KOPT-K1 (cell line): ENCODE data around the gene GPR61.

ENCODE experiments used
- H3K27ac ChIP-seq: fragments of 200-600 bp; sonication (generic); 2 replicates; pipeline ENCODE4 v1.5.1; 2016; ENCODE audit warnings: antibody characterized with exemption, mild to moderate bottlenecking, low read depth, low read length; ENCODE audit not compliant: poor library complexity, severe bottlenecking
- H3K36me3 ChIP-seq: fragments of 200-600 bp; sonication (generic); 2 replicates; pipeline ENCODE4 v1.5.1; 2017; ENCODE audit warnings: antibody characterized with exemption, mild to moderate bottlenecking, low read length, moderate library complexity; ENCODE audit not compliant: insufficient read depth
- H3K9me3 ChIP-seq: fragments of 200-600 bp; sonication (generic); 2 replicates; pipeline ENCODE4 v1.5.1; 2017; ENCODE audit warnings: antibody characterized with exemption, low read length, mild to moderate bottlenecking; ENCODE audit not compliant: insufficient read depth, poor library complexity, severe bottlenecking

GPR61 gene

GRCh38 chr1:109539676-109540075, at the start of gene GPR61:
Gene GPR61, plus strand, starts transcription at chr1:109539872. Its CDS starts 3,151 bp downstream, at chr1:109543023.
- Histone ChIP-seq H3K9me3 (no peaks in the 10 kb centered on the region), H3K36me3 (no peaks in the 10 kb centered on the region), H3K27ac (no peak within 1 kb of the TSS)

DNA sequence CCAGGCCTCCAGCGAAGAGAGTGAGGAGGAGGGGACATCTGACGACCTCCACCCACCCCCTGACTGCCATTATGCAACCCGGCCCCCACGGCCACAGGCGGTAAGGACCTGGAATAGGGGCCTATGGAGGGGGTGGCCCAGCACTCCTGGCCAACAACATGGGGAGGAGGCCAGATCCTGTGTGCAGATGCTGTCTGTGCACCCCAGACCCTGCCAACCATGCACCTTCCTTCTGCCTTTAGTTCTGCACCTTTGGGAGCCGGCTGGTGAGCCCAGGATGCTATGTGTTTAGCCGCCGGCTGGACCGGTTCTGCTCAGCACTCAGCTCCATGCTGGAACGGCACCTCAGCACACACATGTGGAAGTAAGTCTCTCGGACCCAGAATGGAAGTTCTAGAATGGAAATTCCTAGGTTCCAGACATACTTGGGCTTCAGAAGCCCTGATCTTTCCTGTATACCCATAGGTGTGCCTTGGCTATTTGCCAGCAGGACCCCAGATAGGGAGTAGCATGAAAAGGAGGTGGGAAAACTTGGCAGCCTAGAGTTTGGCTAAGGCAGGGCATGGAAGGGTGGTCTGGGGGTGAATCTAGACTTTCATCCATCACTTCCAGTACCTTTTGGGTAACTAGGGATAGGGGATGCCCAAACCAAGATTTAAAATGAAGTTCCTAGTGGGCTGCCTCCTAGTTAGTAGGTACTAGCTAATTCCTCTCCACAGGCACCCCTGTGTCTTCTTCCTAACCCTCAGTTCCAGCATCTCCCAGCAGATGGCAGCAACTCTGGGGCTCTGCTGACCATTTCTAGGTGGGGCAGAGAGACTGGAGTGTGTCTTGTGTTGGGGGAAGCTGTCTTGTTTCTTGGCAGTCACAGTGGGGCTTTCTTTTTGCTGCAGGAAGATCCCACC, 49.4 kb upstream of the GPR61 start:
- Histone ChIP-seq H3K9me3 (no peaks in the 10 kb centered on the region), H3K36me3 (peaks cover 55% of the 10 kb centered on the region; the same call in 1 of the 2 replicates), H3K27ac (no peak overlapping the region)

GRCh38 chr1:109490934-109491302, 48.8 kb upstream of the GPR61 start:
- no peaks in the 10 kb centered on the region for H3K9me3 ChIP-seq
- peaks cover 60% of the 10 kb centered on the region; the same call in 1 of the 2 replicates for H3K36me3 ChIP-seq

DNA sequence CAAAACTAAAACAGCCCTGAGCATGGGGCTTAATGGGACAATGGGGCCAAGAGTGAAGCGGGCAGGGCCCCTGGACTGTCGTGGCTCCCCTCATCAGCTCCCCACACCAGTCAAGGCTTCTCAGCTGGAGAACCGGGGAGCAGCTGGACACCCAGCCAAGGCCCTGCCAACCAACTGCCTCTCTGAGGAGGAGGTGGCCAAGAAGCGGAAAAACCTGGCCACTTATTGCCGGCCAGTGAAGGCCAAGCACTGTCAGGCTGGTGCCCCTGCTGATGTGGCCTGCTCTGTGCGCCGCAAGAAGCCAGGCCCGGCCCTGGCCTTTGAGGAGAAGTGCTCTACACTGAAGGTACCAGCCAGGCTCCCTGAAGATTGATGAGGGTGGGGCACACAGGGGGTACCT, 48.3 kb upstream of the GPR61 start:
- Histone ChIP-seq H3K36me3 (peaks cover 61% of the 10 kb centered on the region), H3K9me3 (no peaks in the 10 kb centered on the region), H3K27ac (no peak overlapping the region)

More at GRCh38 chr1:109490934-109491302, 48.8 kb upstream of the GPR61 start:
- H3K27ac ChIP-seq = no peak overlapping the region

DNA sequence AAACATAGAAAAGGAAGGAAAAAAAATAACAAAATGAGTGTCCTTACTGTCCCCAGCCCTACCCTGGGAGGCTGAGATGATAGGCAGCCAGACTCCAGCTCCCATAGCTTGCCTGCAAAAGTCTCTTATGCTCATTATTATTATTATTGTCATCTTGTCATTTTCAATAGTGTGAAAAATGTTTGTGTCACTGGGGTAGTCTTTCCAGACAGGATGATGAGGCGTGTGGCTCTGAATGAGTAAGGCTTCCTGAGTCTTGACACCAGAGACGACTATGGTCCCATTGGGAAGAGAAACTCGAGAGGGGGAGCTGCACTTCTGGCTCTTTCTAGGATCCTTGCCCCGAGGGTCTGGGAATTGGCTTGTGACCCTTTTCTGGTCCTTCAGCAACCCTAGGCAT, 46.9 kb upstream of the GPR61 start:
- Histone ChIP-seq H3K9me3 (no peaks in the 10 kb centered on the region), H3K36me3 (peaks cover 62% of the 10 kb centered on the region), H3K27ac (no peak overlapping the region)

DNA sequence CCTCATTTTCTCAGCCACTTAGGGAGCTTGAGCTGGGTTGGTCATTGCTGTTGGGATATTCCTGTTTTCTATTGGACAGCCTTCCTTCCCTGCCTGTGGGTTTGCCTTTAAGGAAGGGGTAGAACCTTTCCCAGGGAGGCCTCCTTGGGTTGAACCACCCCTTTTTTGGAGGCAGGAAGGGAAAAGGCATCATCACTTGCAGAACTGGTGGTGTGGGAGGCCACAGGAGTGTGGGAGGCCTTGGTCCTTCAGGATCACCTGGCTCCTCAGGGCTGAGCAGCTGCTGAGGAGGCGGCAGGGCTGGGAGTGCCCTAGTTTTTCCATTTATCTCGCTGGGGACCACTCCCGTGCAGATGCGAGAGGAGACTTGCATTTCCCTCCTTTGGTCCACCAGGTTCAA, 46.4 kb upstream of the GPR61 start:
- peak overlapping the region; percentile 78 for H3K27ac ChIP-seq
- peaks cover 62% of the 10 kb centered on the region for H3K36me3 ChIP-seq
- H3K9me3 ChIP-seq = no peaks in the 10 kb centered on the region

DNA sequence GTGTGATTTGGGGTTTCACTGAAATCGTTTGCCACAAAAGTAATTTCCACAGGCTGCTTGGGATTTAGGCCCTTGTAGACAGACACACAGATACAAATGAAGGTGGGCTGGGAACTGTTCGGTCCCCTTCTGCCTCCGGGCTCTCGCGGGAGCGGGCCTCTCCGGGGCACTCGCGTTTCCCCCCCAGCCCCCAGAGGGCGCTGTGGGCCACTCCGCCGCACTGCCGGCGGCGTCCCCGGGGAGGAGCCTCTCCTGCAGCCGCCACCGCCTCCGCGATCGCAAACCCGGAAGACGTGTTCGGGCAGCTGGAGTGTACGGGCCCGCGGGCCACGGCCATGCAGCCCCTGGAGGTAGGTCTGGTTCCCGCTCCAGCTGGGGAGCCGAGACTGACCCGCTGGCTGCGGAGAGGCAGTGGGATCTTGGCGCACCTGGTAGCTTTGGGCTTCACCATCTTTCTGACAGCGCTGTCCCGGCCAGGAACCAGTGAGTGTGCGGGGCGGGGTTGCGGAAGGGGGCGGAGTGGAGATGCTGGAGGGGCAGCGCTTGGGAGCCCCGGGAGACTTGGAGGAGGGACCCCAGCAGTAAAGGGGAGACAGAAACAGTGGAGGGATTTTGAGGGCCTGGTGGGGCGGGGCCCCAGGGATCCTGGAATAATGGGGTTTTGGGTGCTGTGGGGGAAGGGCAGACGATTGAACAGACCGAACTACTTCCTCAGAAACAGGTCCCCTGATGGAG, 45.7 kb upstream of the GPR61 start, which contains the start of gene CYB561D1:
Gene CYB561D1, plus strand, starts transcription at position 290 of the 735 bp plus-strand sequence. Its CDS starts 46 bp downstream, at position 336.
- H3K36me3 ChIP-seq = peaks cover 54% of the 10 kb centered on the region
- H3K9me3 ChIP-seq = no peaks in the 10 kb centered on the region
- H3K27ac ChIP-seq = peak within 1 kb of the TSS; percentile 78

DNA sequence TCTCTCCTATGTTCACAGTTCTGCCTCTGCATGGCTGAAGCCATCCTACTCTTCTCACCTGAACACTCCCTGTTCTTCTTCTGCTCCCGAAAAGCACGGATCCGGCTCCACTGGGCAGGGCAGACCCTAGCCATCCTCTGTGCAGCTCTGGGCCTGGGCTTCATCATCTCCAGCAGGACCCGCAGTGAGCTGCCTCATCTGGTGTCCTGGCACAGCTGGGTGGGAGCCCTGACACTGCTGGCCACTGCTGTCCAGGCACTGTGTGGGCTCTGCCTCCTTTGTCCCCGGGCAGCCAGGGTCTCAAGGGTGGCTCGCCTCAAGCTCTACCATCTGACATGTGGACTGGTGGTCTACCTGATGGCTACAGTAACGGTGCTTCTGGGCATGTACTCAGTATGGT, 43.9 kb upstream of the GPR61 start:
- Histone ChIP-seq H3K9me3 (no peaks in the 10 kb centered on the region), H3K36me3 (peaks cover 50% of the 10 kb centered on the region), H3K27ac (no peak overlapping the region)

GRCh38 chr1:109497449-109498160, 42.1 kb upstream of the GPR61 start:
- H3K27ac ChIP-seq = no peak overlapping the region
- peaks cover 44% of the 10 kb centered on the region for H3K36me3 ChIP-seq
- no peaks in the 10 kb centered on the region for H3K9me3 ChIP-seq

- Histone ChIP-seq H3K27ac (no peak overlapping the region), H3K9me3 (no peaks in the 10 kb centered on the region), H3K36me3 (peaks cover 44% of the 10 kb centered on the region)
Observed at GRCh38 chr1:109498161-109498801, 41.4 kb upstream of the GPR61 start.

GRCh38 chr1:109499081-109499480, 40.6 kb upstream of the GPR61 start:
- Histone ChIP-seq H3K27ac (no peak overlapping the region), H3K36me3 (peaks cover 44% of the 10 kb centered on the region), H3K9me3 (no peaks in the 10 kb centered on the region)

- Histone ChIP-seq H3K9me3 (no peaks in the 10 kb centered on the region), H3K36me3 (peaks cover 44% of the 10 kb centered on the region), H3K27ac (no peak overlapping the region)
Observed at GRCh38 chr1:109499661-109500536, 39.8 kb upstream of the GPR61 start.

- peaks cover 39% of the 10 kb centered on the region for H3K36me3 ChIP-seq
- H3K27ac ChIP-seq = peak overlapping the region; percentile 48
- H3K9me3 ChIP-seq = no peaks in the 10 kb centered on the region
Observed at GRCh38 chr1:109500941-109501381, 38.7 kb upstream of the GPR61 start.
